Thymus (tissue), 11 donors: Measurements from ENCODE around the gene GSE1. TPM values are rescaled to one million over a fixed set of nuclear protein-coding genes. Genes with fewer than 3 reads are reported as not detected.

Source experiments
- DNase-seq, 9 donors: peaks; one replicate each; pipeline ENCODE4 v3.0.0-alpha.2; 2013; ENCODE audit warnings: low spot score in 9 of 9, low read depth in 6 of 9, missing footprints in 1 of 9
- H3K27ac ChIP-seq, 2 donors: one replicate each; pipeline ENCODE4 v1.5.1; 2013; ENCODE audit warnings: control low read depth in 1 of 2, low read depth in 1 of 2, low read length in 1 of 2, mild to moderate bottlenecking in 1 of 2, moderate library complexity in 1 of 2
- H3K27me3 ChIP-seq, 2 donors: one replicate each; pipeline ENCODE4 v1.5.1; 2013; ENCODE audit warnings: low read length in 1 of 2; ENCODE audit not compliant: control insufficient read depth in 2 of 2, insufficient read depth in 1 of 2
- H3K36me3 ChIP-seq, 2 donors: one replicate each; pipeline ENCODE4 v1.5.1; 2013; ENCODE audit warnings: low read length in 1 of 2, mild to moderate bottlenecking in 1 of 2, moderate library complexity in 1 of 2; ENCODE audit not compliant: control insufficient read depth in 2 of 2, insufficient read depth in 2 of 2
- H3K4me1 ChIP-seq, 2 donors: one replicate each; pipeline ENCODE4 v1.5.1; 2013; ENCODE audit warnings: low read length in 2 of 2; ENCODE audit not compliant: control insufficient read depth in 2 of 2, insufficient read depth in 2 of 2
- H3K4me3 ChIP-seq, 2 donors: one replicate each; pipeline ENCODE4 v1.5.1; 2013; ENCODE audit warnings: low read length in 2 of 2, control low read depth in 1 of 2, mild to moderate bottlenecking in 1 of 2
- H3K9me3 ChIP-seq, 2 donors: one replicate each; pipeline ENCODE4 v1.5.1; 2013; ENCODE audit warnings: low read length in 1 of 2, mild to moderate bottlenecking in 1 of 2; ENCODE audit not compliant: control insufficient read depth in 2 of 2, insufficient read depth in 1 of 2
- WGBS: extraction: QIAGEN DNeasy Blood & Tissue Kit; methylation state at CpG from one replicate; pipeline ENCODE4 v1.1.7; 2013; 5-methylcytosine and 5-hydroxymethylcytosine counted together
- polyA plus RNA-seq: library from polyadenylated mRNA; stranded (reverse); fragments of 200-250 nt; gene quantifications from one replicate; pipeline ENCODE4 v1.2.3, GENCODE V29; 2013
- total RNA-seq: library from RNA; stranded (reverse); fragments of 120-200 nt; gene quantifications from one replicate; pipeline ENCODE4 v1.2.4, GENCODE V29; 2013
- donor health status: healthy.

The GSE1 gene
- total and polyA plus RNA-seq, 2 donors, result 29.9 to 32.4 TPM

GRCh38 chr16:85636234-85636812 lies 23.2 kb downstream of the GSE1 start:
- H3K4me3 ChIP-seq, result no peak overlapping the region
- H3K36me3 ChIP-seq, result peaks cover 89% of the 10 kb centered on the region in 2 donors
- peaks cover 0 to 2% of the 10 kb centered on the region in 2 donors for H3K9me3 ChIP-seq
- DNase-seq, result no peak
- H3K4me1 ChIP-seq, result peaks cover 2 to 18% of the 10 kb centered on the region in 2 donors
- H3K27ac ChIP-seq, result no peak overlapping the region
- H3K27me3 ChIP-seq, result no peaks in the 10 kb centered on the region
- 96% methylated on average over 27 of the region's 27 CpGs for WGBS

GRCh38 chr16:85637061-85637807 lies 24.1 kb downstream of the GSE1 start:
- H3K9me3 ChIP-seq, result peaks cover 0 to 2% of the 10 kb centered on the region in 2 donors
- no peak for DNase-seq
- 98% methylated on average over 36 of the region's 36 CpGs for WGBS
- H3K27me3 ChIP-seq, result no peaks in the 10 kb centered on the region
- H3K27ac ChIP-seq, result no peak overlapping the region
- H3K36me3 ChIP-seq, result peaks cover 91 to 94% of the 10 kb centered on the region in 2 donors
- peaks cover 2 to 20% of the 10 kb centered on the region in 2 donors for H3K4me1 ChIP-seq
- H3K4me3 ChIP-seq, result no peak overlapping the region

- Histone ChIP-seq H3K36me3 (peaks cover 93 to 97% of the 10 kb centered on the region in 2 donors), H3K4me1 (peaks cover 2 to 21% of the 10 kb centered on the region in 2 donors), H3K27me3 (no peaks in the 10 kb centered on the region), H3K9me3 (peaks cover 2 to 3% of the 10 kb centered on the region in 2 donors), H3K27ac (no peak overlapping the region), H3K4me3 (no peak overlapping the region)
- WGBS, result 97% methylated on average over 37 of the region's 37 CpGs
- DNase-seq, result no peak
These were observed 24.9 kb downstream of the GSE1 start for GRCh38 chr16:85637808-85638647.

- 97% methylated on average over 26 of the region's 26 CpGs for WGBS
- no peak for DNase-seq
- H3K36me3 ChIP-seq, result peaks cover 92 to 97% of the 10 kb centered on the region in 2 donors
- peaks cover 2 to 4% of the 10 kb centered on the region in 2 donors for H3K9me3 ChIP-seq
- H3K4me1 ChIP-seq, result peaks cover 2 to 23% of the 10 kb centered on the region in 2 donors
- no peak overlapping the region for H3K27ac ChIP-seq
- H3K4me3 ChIP-seq, result no peak overlapping the region
- H3K27me3 ChIP-seq, result no peaks in the 10 kb centered on the region
These were observed 25.7 kb downstream of the GSE1 start for GRCh38 chr16:85638695-85639409.

- DNase-seq, result no peak
These were observed 26.6 kb downstream of the GSE1 start for GRCh38 chr16:85639529-85640253.

GRCh38 chr16:85640254-85640558 lies 27.1 kb downstream of the GSE1 start:
- Histone ChIP-seq H3K4me3 (no peak overlapping the region), H3K36me3 (peaks cover 91 to 96% of the 10 kb centered on the region in 2 donors), H3K27ac (no peak overlapping the region), H3K9me3 (peaks cover 2 to 4% of the 10 kb centered on the region in 2 donors), H3K27me3 (no peaks in the 10 kb centered on the region), H3K4me1 (peaks cover 2 to 22% of the 10 kb centered on the region in 2 donors)
- WGBS, result 94% methylated on average over 13 of the region's 13 CpGs
- no peak for DNase-seq

More at GRCh38 chr16:85639529-85640253, 26.6 kb downstream of the GSE1 start:
- WGBS, result 97% methylated on average over 35 of the region's 35 CpGs
- Histone ChIP-seq H3K27me3 (no peaks in the 10 kb centered on the region), H3K9me3 (peaks cover 2 to 4% of the 10 kb centered on the region in 2 donors), H3K4me1 (peaks cover 2 to 22% of the 10 kb centered on the region in 2 donors), H3K36me3 (peaks cover 92 to 97% of the 10 kb centered on the region in 2 donors), H3K27ac (no peak overlapping the region), H3K4me3 (no peak overlapping the region)

- Histone ChIP-seq H3K9me3 (peaks cover 2 to 4% of the 10 kb centered on the region in 2 donors), H3K4me1 (peaks cover 2 to 22% of the 10 kb centered on the region in 2 donors), H3K4me3 (no peak overlapping the region), H3K27me3 (no peaks in the 10 kb centered on the region), H3K27ac (no peak overlapping the region), H3K36me3 (peaks cover 91 to 96% of the 10 kb centered on the region in 2 donors)
- WGBS, result 96% methylated on average over 31 of the region's 31 CpGs
- no peak for DNase-seq
These were observed 27.5 kb downstream of the GSE1 start for GRCh38 chr16:85640585-85640984.

- 93% methylated on average over 24 of the region's 24 CpGs for WGBS
- Histone ChIP-seq H3K4me1 (peaks cover 0 to 22% of the 10 kb centered on the region in 2 donors), H3K36me3 (peaks cover 90 to 96% of the 10 kb centered on the region in 2 donors), H3K4me3 (no peak overlapping the region), H3K27ac (no peak overlapping the region), H3K9me3 (peaks cover 0 to 4% of the 10 kb centered on the region in 2 donors), H3K27me3 (no peaks in the 10 kb centered on the region)
- no peak for DNase-seq
These were observed 28.2 kb downstream of the GSE1 start for GRCh38 chr16:85641305-85641704.
